WTC11 (cell line): Measurements from ENCODE around the gene SLCO4A1.

Experiments
- ATF2 ChIP-seq: sonication (generic); formaldehyde crosslinking; IDR thresholded peaks from 2 replicates; pipeline ENCODE4 v1.8.1; 2022; ENCODE audit warnings: low read depth, missing genetic modification reagents, borderline replicate concordance
- CTCF ChIP-seq: fragments of 200-600 bp; IDR thresholded peaks from 2 replicates; pipeline ENCODE4 v1.8.0; 2022; ENCODE audit warnings: antibody characterized with exemption
- ELF4 ChIP-seq: sonication (generic); formaldehyde crosslinking; IDR thresholded peaks from 2 replicates; pipeline ENCODE4 v1.8.1; 2022; ENCODE audit warnings: low read depth, mild to moderate bottlenecking, moderate library complexity, missing genetic modification reagents
- NR1H2 ChIP-seq: sonication (generic); formaldehyde crosslinking; IDR thresholded peaks from 2 replicates; pipeline ENCODE4 v1.9.0; 2021; ENCODE audit warnings: mild to moderate bottlenecking, moderate library complexity, missing genetic modification reagents
- SMAD3 ChIP-seq: sonication (generic); formaldehyde crosslinking; IDR thresholded peaks from 2 replicates; pipeline ENCODE4 v1.8.0; 2022; ENCODE audit warnings: missing genetic modification reagents, mild to moderate bottlenecking, borderline replicate concordance
- ZBTB43 ChIP-seq: sonication (generic); formaldehyde crosslinking; IDR thresholded peaks from 2 replicates; pipeline ENCODE4 v1.8.1; 2023; ENCODE audit warnings: mild to moderate bottlenecking, missing genetic modification reagents

DNA sequence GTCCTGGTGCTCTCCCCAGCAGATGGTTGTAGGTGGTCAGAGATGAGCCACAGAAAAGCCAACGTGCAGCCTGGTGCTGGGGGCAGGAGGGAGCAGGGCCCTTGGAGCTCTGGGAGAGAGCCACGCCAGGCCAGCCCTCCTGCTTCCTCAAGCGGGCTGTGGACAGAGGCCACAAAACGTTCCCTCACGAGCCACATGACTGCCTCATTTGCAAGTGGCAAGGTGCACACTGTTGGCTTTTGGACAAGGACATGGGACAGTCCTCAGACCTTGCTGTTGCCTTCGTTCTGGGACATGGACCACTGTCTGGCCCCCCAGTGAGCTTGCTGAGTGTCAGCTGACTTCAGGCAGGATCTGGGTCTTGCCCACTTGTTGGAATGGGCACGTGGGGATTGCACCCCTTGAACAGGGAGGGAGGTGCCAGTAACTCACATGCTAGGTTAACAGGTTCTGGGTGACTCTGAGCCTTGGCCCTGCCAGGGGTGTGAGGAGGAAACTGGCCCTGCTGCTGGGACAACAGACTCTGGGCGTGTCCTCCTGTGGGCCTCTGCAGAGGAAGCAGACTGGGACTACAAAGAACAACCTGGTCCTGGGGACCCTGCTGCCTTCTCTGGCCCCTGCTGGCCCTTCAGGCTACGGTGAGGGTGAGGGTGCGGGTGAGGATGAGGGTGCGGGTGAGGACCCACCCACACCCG, 2.6 kb downstream of the SLCO4A1 start:
- no peak for TF ChIP-seq ELF4 (CRISPR knock-in tag)
- no peak for TF ChIP-seq SMAD3 (CRISPR knock-in tag)
- no peak for TF ChIP-seq CTCF
- no peak for TF ChIP-seq ATF2 (CRISPR knock-in tag)
- TF ChIP-seq NR1H2 (CRISPR knock-in tag): no peak
- TF ChIP-seq ZBTB43 (CRISPR knock-in tag): no peak
